Adrenal gland (tissue), 5 donors: Measurements from ENCODE around the gene RFX6.

Experiments
- POLR2A ChIP-seq, 2 donors: fragments of 450-650 bp; IDR thresholded peaks; one replicate each; pipeline ENCODE4 v1.6.1; 2017; ENCODE audit warnings: antibody characterized with exemption in 2 of 2, mild to moderate bottlenecking in 2 of 2, moderate library complexity in 1 of 2
- TF ChIP-seq, protein P1 (sequence below), 6 experiments: fragments of 450-650 bp in 4 of 6; fragments of 200-600 bp in 2 of 6; sonication (generic) in 1 of 6; IDR thresholded peaks; 1 replicate in 5 of 6; 2 replicates in 1 of 6; pipeline versions ENCODE4 v1.5.1 to v1.8.0; 2016 to 2021; ENCODE audit warnings: antibody characterized with exemption in 6 of 6, mild to moderate bottlenecking in 2 of 6, moderate library complexity in 1 of 6
- donor health status: DM: no; HTN: no; CAD: no.

GRCh38 chr6:116876635-116877611 lies at the start of gene RFX6:
- TF ChIP-seq, protein P1, sequence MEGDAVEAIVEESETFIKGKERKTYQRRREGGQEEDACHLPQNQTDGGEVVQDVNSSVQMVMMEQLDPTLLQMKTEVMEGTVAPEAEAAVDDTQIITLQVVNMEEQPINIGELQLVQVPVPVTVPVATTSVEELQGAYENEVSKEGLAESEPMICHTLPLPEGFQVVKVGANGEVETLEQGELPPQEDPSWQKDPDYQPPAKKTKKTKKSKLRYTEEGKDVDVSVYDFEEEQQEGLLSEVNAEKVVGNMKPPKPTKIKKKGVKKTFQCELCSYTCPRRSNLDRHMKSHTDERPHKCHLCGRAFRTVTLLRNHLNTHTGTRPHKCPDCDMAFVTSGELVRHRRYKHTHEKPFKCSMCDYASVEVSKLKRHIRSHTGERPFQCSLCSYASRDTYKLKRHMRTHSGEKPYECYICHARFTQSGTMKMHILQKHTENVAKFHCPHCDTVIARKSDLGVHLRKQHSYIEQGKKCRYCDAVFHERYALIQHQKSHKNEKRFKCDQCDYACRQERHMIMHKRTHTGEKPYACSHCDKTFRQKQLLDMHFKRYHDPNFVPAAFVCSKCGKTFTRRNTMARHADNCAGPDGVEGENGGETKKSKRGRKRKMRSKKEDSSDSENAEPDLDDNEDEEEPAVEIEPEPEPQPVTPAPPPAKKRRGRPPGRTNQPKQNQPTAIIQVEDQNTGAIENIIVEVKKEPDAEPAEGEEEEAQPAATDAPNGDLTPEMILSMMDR (IDR thresholded peaks at IDR 0.05): no peak
- TF ChIP-seq POLR2A (IDR thresholded peaks at IDR 0.05): no peak
